NCI-H1048 (cell line): Measurements from ENCODE around the gene GBP4.
"Not testable (repeated sequence)": the region's sequence is repeated elsewhere in the genome, so short reads cannot be mapped to it uniquely, and the experiment has no call there.

Source experiments
- DNase-seq: peaks from one replicate; lab custom pipeline; 2025; lab: John Stamatoyannopoulos, UW

GBP4 gene

GRCh38 chr1:89198491-89199072 is at the start of gene GBP4:
TSS of gene GBP4 (minus strand) at chr1:89198942. CDS start at chr1:89198834, 108 bp downstream.
- no peak for DNase-seq

- no peak for DNase-seq
Measured at GRCh38 chr1:89243046-89243445, 44.3 kb upstream of the GBP4 start.

DNA sequence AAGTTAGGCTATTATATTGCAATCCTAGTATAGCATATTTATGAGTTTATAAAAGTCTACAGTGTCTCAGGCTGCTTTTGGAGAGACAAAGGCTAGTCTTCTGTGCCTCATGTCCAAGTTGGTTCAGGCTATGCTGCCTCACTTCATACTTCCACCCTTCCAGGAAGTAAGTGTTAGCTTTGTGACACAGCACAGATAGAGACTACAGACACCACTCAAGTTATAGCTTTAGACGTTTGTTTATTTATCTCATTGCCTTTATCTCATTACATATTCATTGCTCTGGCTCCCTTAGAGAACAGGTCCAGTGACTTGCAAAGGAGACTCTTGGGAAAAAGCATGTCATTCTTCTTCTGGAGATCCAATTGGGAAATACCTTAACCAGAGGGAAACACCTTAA is 22.6 kb upstream of the GBP4 start:
- DNase-seq = no peak

- not testable (repeated sequence) for DNase-seq
Measured at GRCh38 chr1:89219851-89220250, 21.1 kb upstream of the GBP4 start.

GRCh38 chr1:89218941-89219340 is 20.2 kb upstream of the GBP4 start:
- DNase-seq = not testable (repeated sequence)

DNA sequence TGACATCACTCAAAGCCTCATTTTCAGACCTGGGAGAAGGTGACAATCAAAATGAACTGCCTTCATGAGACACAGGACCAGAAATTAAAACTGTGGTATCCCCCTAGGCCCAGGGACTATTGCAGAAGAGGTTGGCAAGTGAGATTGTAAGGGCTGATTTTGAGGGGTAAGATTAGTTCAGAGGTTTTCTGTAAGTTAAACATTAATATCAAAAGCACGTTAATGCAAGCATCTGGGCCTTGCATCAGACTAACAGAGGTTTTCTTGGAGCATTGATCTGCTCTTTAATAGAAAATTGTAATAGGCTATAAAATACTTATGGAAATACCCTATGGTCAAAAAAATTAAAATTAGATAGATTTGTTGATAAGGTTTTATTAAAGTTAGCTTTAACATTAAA is 14.6 kb upstream of the GBP4 start:
- DNase-seq = no peak

DNA sequence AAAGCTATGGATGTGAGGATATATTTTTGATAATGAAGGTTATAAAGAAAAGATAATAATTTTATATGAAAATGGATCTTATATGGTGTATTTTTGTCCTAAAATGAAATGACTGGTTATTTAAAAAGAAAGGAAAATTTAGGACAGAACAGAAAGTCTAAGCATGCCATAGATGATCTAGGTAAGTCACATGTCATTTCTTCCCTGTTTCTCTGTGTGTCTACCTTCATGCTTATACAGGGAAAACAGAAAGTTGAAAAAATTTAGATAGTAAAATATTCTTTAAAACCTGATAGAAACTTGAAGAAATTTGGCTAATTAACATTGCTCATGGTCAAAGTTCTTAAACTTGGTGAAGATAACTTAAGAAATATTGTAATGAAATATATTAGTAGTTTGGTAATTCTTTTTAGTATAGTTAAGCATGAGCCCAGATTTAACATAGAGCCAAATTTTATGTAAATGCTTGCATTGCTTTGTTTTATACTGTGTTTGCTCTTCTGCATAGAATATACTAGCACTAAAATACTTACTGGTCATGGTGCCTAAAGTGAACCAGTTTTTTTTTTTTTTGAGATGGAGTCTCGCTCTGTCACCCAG is 12.4 kb upstream of the GBP4 start:
- no peak for DNase-seq

DNA sequence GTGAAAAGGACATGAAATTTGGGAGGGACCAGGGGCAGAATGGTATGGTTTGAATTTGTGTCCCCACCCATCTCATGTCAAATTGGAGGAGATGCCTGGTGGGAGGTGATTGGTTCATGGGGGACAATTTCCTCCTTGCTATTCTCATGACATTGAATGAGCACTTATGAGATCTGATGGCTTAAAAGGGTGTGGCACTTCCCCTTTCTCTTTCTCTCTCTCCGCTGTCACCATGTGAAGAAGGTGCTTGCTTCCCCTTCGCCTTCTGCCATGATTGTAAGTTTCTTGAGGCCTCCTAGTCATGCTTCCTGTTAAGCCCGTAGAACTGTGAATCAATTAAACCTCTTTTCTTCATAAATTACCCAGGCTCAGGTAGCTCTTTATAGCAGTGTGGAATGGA is 7.6 kb upstream of the GBP4 start:
- no peak for DNase-seq

DNA sequence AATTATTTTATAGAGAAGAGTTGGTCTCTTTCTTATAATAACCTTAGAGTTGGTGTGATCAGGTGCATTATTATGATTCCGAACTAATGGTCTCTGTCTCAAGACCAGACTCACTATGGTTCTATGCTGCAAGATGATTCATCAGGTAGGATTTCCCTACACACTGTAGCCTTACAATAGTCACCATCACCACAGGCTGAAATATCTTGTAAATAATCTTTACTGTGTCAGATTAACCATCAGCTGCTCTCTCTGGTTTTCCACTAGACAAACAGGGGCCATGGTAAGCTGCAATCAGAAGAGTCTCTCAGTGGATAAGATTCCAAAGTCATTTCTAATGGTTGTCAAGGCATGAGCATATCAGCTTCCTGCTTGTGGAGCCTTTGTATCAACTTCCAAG is 4.4 kb upstream of the GBP4 start:
- DNase-seq = no peak

DNA sequence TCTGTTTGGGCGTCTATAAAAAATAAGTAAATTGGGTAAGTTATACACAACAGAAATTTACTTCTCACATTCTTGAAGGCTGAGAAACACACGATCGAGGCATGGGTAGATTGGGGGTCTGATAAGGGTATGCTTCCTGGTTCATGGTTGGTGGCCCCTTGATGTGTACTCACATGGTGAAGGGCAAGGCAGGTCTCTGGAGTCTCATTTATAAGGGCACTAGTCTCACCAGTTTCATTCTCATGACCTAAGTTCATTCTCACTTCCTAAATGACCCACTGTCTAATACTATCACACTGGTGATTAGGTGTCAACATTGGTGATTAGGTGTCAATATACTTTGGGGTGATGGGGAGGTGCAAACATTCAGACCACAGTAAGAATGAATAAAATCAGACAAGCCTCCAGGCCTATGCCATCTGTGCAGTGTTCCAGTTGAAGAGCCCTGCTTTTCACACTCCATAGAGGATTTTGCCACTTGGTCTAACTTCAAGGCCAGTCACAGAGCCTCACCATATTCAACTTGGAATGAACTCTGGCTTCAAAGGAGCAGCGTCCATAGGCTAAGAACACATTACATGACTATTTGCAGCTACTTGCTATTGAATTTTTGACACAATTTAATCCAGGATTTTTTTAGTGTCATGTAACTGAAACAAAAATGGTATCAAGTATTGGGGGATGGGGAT is 2.5 kb upstream of the GBP4 start:
- no peak for DNase-seq

GRCh38 chr1:89200663-89201062 is 1.9 kb upstream of the GBP4 start:
- no peak for DNase-seq

- no peak for DNase-seq
Measured at GRCh38 chr1:89199525-89200031, 836 bp upstream of the GBP4 start.

- no peak for DNase-seq
Measured at GRCh38 chr1:89198081-89198480, 661 bp downstream of the GBP4 start.

DNA sequence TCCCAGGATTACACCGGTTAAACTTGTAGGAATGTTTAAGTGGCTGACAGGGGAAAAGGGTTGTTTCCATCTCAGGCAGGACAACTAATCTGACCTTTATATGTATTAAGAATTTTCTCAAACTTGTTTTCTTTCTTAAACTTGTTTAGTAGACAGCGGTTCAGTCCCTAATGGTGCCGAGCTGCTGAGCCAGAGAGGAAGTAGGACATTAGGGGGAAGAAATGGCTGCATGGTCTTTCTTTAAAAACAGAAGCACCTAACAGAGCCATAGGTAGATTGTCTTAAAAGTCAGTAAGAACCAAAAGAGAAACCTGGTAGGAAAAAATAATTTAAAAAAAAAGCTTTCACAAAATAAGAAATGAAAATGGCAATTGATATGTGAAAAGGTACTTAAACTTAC is 3.3 kb downstream of the GBP4 start:
- DNase-seq = no peak

GRCh38 chr1:89191314-89191713 is 7.4 kb downstream of the GBP4 start:
- DNase-seq = no peak

GRCh38 chr1:89190017-89190416 is 8.7 kb downstream of the GBP4 start:
- DNase-seq = no peak

- no peak for DNase-seq
Measured at GRCh38 chr1:89179343-89179742, 19.4 kb downstream of the GBP4 start.

GRCh38 chr1:89176971-89177370 is 21.8 kb downstream of the GBP4 start:
- no peak for DNase-seq

GRCh38 chr1:89175601-89176256 is 23.0 kb downstream of the GBP4 start, which contains the start of gene GBP7:
TSS of gene GBP7 (minus strand) at chr1:89176003. CDS start at chr1:89171935, 4,068 bp downstream.
- DNase-seq = no peak

DNA sequence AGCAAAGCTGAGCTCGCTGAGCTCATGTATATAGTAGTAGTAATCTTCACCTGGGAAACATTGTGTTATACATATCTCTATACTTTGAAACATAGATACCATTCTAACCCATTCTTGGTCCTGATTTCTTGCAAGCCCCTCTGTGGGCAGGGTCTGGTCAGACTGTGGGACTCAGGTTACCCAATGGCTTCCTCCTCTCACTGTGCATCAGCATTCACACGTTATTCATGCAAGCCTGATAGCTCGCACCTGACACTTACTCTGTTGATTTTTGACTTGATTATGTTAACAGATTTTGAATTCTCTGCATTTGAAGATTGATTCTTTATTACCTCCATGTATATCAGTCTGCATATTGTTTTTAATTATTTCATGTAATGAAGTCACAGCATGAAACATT is 24.3 kb downstream of the GBP4 start:
- DNase-seq = no peak

DNA sequence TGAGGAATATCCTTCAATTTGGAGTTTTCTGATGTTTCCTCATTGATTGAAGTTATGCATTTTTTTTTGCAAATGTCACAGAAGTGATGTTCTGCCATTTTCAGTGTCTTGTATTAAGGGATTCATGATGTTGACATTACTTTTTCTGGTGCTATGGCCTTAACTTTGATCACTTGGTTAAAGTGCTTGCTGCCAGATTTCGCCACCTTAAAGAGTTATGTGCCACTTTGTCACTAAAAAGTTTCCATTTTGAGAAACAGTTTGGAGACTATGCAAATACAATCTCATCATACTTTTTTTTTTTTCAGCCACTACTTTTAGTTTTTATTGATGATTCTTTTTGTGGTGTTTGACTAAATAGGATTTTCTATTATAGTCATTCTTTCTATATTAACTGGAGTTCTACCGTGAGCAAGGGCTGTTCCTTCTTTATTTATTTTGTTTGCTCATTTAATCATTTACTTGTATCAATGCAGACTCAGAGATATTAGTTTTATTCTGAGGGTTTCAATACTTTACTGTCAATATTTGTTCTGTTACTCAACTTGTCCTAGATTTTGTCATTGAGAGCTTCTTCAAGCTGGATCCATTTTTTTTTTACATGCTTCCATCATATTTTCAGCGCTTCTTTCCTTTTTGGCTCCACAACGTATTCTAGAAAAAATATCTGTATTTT is 26.1 kb downstream of the GBP4 start:
- no peak for DNase-seq

DNA sequence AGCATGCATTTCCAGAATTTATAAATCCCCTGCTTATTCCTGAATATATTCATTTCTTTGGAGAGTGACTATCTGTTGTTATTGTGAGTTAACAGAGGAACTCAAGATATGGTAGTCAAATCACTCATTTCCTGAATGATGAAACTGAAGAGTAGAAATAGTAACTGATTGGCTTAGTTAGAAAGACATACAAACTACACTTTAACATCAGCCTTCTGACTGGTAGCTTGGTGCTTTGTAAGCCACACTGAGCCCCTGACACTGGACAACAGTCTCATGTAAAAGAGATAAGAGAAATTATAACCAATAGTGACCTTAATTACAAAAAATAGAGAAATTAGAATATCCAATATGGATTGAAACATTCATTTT is 27.7 kb downstream of the GBP4 start:
- DNase-seq = no peak
